ENCODE results near the gene LAMA4.

Gene LAMA4

GRCh38 chr6:112081569-112081968, 172.8 kb downstream of the LAMA4 start:
- no peak for DNase-seq (ENCODE audit: low spot score)

GRCh38 chr6:112066606-112067005, 187.8 kb downstream of the LAMA4 start:
- no peak for DNase-seq (ENCODE audit: low spot score)

DNA sequence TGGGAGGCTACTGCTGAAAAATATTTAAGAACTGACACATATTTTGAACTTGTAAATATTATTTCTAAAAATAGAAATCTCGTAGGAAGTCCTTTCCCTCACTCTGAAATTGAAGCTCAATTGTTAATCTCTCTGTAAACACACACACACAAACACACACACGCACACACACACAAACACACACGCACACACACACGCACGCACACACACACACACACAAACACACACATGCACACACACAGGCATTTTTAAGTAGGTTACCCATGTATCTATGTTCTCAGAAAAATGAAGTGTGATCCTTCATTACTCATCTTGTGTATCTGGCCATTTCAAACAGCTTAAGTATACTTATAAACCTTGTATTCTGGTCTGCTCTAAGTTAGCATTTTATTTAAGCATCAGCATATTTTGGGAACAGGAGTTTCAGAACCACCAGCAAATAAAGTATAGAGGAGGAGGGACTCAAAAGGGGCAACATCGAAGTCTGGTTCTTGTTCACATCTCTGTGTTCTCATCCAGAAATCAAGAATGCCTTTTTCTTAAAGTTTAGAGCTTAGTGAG, 188.9 kb downstream of the LAMA4 start:
- no peak for DNase-seq (ENCODE audit: low spot score)

DNA sequence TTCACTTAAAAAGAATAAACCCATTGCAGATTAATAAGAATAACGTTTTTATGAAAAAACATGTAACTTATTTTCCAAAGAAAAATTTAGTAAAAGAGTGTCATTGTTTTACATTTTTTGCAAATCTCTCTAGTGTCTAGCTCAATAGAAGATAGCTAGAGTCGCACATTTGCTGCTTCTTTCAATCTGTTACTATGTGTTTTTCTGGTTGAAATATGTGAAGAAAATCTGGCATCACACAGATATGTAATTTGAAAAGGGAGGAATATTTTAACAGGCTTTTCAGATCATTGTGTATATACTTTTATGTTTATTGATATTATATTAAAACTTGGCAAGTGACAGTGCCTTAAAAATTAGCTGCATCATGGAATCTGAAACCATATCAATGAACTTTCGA, 191.4 kb downstream of the LAMA4 start:
- no peak for DNase-seq (ENCODE audit: low spot score)

GRCh38 chr6:112061605-112062004, 192.8 kb downstream of the LAMA4 start:
- DNase-seq (ENCODE audit: low spot score), result no peak
